ENCODE results near the gene MRC2. TPM values are rescaled to one million over a fixed set of nuclear protein-coding genes. Genes with fewer than 3 reads are reported as not detected.
A peak's percentile ranks its signal among the peaks of the same experiment; 100 is the strongest.

Gene MRC2
- total and polyA plus RNA-seq, 5 experiments from 2014 or later, result 0.74 to 11.0 (median 1.3) TPM

DNA sequence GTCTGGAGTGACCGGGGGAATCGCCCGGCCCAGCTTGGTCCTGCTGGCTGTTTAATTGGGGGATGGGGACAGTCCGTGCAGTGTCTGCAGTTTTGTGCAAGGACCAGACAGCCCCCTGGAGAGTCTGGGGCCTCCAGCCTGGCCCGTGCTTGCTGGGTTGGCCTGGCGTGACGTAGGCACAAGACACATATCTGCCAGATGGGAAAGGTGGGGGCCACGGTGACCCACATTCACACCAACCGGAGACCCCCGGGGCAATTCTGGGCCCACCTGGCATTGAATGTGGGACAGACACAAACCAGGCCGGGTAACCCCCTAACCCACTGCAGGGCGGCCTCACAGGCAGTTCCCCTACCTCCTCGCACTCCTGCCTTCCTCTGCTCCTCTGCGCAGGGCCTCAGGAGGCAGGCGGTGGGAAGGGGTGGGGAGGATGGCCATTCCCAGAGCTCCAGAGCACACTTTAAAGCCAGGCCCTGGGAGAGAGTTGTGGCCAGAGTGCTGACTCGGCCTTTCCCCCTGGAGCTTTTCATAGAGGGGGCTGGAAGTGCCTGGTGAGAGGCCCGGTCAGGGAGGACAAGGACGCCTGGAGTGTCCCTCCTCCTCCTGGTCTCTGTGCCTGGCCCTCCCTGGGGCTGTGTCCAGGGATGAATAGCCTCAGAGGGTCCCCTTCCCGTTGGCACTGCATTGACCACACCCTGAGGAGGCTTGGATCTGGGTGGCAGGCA lies 1.5 kb downstream of the MRC2 start:
- Mint-ChIP-seq H3K27me3 (peaks cover 0 to 10% (median 7%) of the 10 kb centered on the region in 5 donors), H3K4me1 (peaks cover 15 to 43% (median 22%) of the 10 kb centered on the region in 4 donors), H3K9me3 (no peaks in the 10 kb centered on the region), H3K27ac (peak overlapping the region in 3 of 10 donors; percentile 77 to 86 (median 84)), H3K36me3 (no peaks in the 10 kb centered on the region), H3K4me3 (peak overlapping the region; percentile 84 to 98 (median 91))
- DNase-seq (peak in 1 of 10 donors; percentile 61), ATAC-seq (no peak)
- POLR2A ChIA-PET, result no interaction called here

DNA sequence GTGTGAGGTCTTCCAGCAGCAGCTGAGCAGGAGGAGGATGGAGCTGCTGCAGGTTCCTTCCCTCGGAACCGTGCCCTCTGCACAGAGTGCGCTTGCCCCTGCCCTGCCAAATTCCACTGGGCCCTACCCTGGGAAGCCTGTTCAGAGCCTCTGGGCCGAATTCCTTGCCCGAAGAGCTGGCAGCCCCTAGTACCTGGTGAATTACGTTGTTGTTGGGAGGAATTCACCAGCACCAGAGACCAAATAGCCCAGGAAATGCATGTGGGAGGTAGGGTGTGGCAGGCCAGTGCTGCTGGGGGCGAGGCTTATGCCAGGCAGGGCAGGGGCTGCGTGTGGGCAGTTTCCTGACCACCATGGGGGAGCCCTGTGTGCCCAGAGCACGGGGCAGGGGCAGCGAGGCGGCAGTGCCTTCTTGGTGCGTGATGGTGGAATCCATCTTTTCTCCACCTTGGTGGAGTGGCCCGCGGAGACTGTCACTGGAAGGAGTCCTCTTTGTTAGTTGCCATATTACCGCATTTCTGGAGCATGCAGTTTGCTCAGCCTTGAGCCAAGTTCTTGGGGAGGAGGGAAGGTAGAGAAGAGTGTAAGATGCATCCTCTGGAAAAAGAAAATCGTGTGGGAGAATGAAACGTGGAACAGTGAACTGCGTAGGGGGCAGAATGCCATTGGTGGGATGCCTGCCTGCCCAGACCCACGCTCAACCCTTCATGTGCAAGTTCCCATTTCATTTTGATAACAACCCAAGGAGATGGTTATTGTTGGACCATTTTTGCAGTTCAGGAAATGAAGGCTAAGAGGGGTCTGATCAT lies 2.3 kb downstream of the MRC2 start:
- no peaks in the 10 kb centered on the region for H3K36me3 Mint-ChIP-seq
- ATAC-seq (no peak), DNase-seq (no peak)
- H3K9me3 Mint-ChIP-seq, result no peaks in the 10 kb centered on the region
- peaks cover 0 to 10% (median 7%) of the 10 kb centered on the region in 5 donors for H3K27me3 Mint-ChIP-seq
- H3K27ac Mint-ChIP-seq, result peak overlapping the region in 4 of 10 donors; percentile 2 to 85 (median 36)
- H3K4me1 Mint-ChIP-seq, result peaks cover 15 to 43% (median 22%) of the 10 kb centered on the region in 4 donors
- POLR2A ChIA-PET, result interaction anchor here (1.2 kb wide), 1 partner anchor 10 kb away, joined by 4 read pairs; no protein-coding TSS in a partner anchor
- H3K4me3 Mint-ChIP-seq, result peak overlapping the region in 8 of 10 donors; percentile 4 to 98 (median 30)

DNA sequence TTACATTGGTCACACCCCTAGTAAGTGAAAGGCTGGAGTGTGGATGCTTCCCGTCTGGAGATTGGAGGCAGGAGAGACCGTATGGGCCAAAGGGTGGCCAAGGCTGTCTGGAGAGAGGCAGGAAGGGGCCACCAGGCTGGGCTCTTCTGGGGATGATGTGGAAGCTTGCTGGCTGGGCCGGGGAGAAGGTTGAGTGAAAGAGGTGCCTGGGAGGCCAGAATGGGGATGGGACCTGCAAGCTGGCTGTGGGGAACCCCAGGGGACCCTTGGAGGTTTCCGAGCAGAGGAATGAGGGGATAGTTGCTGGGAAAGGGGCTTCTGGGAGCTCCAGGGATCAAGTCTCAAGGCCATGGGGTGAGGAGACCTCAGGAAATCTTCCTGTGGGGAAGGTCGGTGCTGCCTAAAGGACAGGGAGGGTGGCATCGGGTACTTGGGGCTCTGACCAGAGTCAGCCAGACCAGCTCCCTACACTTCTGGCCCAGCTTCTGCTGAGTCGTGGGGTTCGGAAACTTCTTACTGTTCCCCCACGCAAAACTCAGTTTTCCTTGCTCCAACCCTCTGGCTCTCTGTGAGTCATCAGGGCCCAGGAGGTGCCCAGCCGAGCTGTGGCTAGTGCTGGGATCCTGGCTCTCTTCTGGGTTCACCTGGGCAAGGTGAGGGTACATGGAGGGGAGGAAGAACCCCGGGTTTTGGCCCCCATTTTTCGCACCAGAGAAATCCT lies 3.1 kb downstream of the MRC2 start:
- Mint-ChIP-seq H3K9me3 (no peaks in the 10 kb centered on the region), H3K36me3 (no peaks in the 10 kb centered on the region), H3K27me3 (peaks cover 0 to 10% (median 7%) of the 10 kb centered on the region in 5 donors), H3K4me1 (peaks cover 14 to 40% (median 22%) of the 10 kb centered on the region in 4 donors), H3K4me3 (peak overlapping the region in 7 of 10 donors; percentile 24 to 98 (median 37)), H3K27ac (peak overlapping the region in 2 of 10 donors; percentile 17 to 85)
- POLR2A ChIA-PET, result interaction anchor here (1.2 kb wide), 1 partner anchor 11 kb away, joined by 4 read pairs; no protein-coding TSS in a partner anchor
- DNase-seq (no peak), ATAC-seq (no peak)

DNA sequence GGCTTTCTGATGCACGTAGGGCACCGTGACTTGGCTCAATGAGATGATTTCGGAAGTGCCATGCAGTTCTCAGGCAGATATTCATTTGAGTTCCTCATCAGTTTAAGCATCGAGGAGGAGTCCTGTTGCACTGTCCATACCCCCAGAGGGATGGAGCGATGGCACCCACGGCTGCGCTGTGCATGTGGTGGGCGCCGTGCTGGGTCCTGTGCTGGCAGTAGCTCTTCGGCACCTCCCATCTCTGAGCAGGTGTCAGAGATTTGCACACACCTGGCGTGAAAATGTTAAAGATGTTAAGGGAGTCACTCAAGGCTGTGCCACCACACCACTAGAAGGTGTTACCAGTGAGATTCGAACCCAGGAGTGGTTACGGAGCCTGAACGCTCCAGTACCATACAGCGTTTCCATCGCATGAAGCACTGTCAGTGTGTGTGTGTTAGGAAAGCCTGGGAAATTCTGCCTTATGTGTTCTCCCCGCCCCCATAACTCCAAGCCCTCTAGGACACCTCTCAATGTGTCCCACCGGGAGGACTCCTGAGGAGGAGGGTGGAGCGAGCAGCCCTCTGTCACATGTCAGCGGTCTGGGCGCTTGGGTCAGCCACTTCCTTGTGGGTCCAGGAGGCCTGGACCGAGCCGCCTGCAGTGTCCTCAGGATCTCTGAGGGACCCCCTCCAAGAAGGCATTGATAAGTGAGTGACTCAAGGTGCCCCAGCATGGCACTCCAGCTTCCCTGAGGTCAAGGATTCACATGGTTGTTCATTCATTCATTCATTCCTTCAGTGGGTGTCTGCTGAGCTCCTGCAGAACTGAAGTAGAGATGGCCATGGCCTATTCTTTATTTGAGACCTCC lies 3.8 kb downstream of the MRC2 start:
- Mint-ChIP-seq H3K4me3 (no peak overlapping the region), H3K27me3 (peaks cover 0 to 10% (median 7%) of the 10 kb centered on the region in 5 donors), H3K4me1 (peaks cover 11 to 33% (median 21%) of the 10 kb centered on the region in 4 donors), H3K9me3 (no peaks in the 10 kb centered on the region), H3K27ac (no peak overlapping the region), H3K36me3 (no peaks in the 10 kb centered on the region)
- POLR2A ChIA-PET, result interaction anchor here (1.2 kb wide), 1 partner anchor 12 kb away, joined by 4 read pairs; no protein-coding TSS in a partner anchor
- no peak for ATAC-seq
- DNase-seq, result no peak

DNA sequence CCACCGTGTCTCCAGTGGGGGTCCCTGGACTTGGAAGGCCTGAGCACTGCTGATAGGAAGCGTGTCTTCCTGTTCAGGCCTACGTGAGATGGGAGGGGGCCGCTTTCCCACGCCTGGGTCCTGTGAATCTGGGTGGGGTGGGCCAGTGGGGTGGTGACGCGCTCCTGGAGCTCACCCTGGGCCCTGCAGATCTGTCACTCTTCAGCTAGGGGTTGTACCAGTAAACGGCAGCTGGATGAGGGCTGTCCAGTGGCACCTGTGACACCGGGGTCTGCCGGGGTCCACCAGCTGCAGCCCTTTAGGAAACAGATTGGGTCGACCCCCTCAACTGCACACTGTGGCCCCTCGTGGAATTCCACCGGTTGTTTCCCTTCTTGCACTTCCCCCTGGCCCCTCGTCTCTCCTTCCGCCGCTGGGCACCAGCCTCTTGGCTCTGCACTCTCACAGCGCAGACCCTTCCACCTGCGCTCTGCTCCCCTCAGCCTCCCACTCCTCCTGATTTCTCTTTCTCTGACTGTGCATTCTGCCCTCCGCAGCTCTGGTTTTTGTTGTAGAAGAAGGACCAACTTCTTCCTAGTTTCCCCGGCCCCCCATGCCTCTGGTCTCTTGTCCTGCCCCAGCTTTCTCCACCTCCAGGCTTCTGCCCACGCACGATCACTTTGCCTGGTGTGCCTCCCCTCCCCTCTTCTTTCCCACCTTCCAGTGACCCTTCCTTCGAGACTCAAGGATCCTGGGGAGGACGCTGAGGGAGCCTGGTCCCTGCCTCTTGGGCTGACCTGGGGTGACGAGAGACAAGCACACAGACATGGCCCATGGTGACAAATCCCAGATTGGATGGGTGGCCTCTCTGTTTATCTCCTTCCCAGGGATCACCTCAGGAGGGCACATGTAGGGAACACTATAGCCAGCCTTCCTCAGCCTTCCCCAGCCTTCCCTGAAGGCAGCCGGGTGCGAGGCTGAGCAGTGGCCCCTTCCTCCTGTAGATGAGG lies 4.8 kb downstream of the MRC2 start:
- DNase-seq (no peak), ATAC-seq (no peak)
- H3K27ac Mint-ChIP-seq, result peak overlapping the region in 1 of 10 donors; percentile 28
- H3K27me3 Mint-ChIP-seq, result peaks cover 0 to 8% (median 7%) of the 10 kb centered on the region in 5 donors
- H3K4me3 Mint-ChIP-seq, result no peak overlapping the region
- peaks cover 11 to 33% (median 18%) of the 10 kb centered on the region in 4 donors for H3K4me1 Mint-ChIP-seq
- H3K9me3 Mint-ChIP-seq, result no peaks in the 10 kb centered on the region
- POLR2A ChIA-PET, result no interaction called here
- no peaks in the 10 kb centered on the region for H3K36me3 Mint-ChIP-seq

DNA sequence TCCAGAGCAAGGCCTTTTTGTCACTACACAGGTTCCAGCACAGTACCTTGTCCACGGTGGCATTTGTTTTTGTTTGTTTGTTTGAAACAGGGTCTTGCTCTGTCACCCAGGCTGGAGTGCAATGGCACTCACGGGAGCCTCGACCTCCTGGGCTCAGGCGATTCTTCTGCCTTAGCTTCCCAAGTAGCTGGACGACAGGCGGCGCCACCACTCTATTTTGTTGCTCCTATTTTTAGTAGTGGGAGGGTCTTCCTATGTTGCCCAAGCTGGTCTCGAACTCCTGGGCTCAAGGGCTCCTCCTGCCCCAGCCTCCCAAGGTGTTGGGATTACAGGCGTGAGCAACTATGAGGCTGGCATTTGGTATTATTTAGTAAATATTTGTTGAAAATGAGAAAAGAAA lies 10.3 kb downstream of the MRC2 start:
- H3K4me1 Mint-ChIP-seq, result peaks cover 0 to 5% (median under 1%) of the 10 kb centered on the region in 4 donors
- no peaks in the 10 kb centered on the region for H3K9me3 Mint-ChIP-seq
- DNase-seq (no peak), ATAC-seq (no peak)
- POLR2A ChIA-PET, result interaction anchor here (0.7 kb wide), 1 partner anchor 1391 kb away, joined by 4 read pairs; no protein-coding TSS in a partner anchor
- H3K27ac Mint-ChIP-seq, result no peak overlapping the region
- H3K27me3 Mint-ChIP-seq, result peaks cover 0 to 2% (median 0%) of the 10 kb centered on the region in 5 donors
- no peaks in the 10 kb centered on the region for H3K36me3 Mint-ChIP-seq
- no peak overlapping the region for H3K4me3 Mint-ChIP-seq

DNA sequence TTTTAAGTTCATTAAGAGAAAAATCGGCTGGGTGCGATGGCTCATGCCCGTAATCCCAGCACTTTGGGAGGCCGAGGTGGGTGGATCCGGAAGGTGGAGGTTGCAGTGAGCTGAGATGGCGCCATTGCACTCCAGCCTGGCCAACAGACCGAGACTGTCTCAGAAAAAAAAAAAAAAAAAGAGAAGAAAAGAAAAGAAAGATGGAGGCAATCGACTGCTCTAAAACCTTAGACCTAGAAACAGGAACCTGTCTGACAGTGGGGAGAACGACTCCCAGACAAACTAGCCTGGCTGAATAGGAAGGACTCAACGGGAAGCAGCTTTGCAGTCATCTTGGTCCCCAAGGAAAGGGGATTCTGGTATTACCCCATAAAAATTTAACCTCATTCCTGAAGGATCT lies 13.7 kb downstream of the MRC2 start:
- Mint-ChIP-seq H3K27ac (no peak overlapping the region), H3K4me1 (peaks cover 0 to 6% (median 0%) of the 10 kb centered on the region in 4 donors), H3K36me3 (no peaks in the 10 kb centered on the region), H3K4me3 (no peak overlapping the region), H3K27me3 (peaks cover 0 to 2% (median 0%) of the 10 kb centered on the region in 5 donors), H3K9me3 (no peaks in the 10 kb centered on the region)
- POLR2A ChIA-PET, result no interaction called here
- DNase-seq (no peak), ATAC-seq (no peak)

DNA sequence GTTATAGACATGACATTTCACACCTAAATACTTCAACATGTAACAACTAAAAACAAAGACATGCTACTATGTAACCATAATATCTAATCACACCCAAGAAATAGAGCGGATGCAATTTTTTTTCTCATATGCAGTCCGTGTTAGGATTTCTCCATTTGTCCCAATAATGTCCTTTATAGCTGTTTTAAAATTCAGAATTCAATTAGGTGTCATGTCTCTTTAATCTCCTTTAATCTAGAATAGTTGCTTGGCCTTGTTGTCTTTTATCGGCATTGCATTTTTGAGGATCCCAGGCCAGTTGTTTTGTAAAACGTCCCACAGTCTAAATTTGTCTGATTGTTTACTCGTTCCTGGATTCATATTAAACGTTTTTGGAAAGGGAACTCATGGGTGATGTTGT lies 14.5 kb downstream of the MRC2 start:
- H3K27ac Mint-ChIP-seq, result no peak overlapping the region
- H3K36me3 Mint-ChIP-seq, result no peaks in the 10 kb centered on the region
- H3K27me3 Mint-ChIP-seq, result peaks cover 0 to 2% (median 0%) of the 10 kb centered on the region in 5 donors
- ATAC-seq (no peak), DNase-seq (no peak)
- H3K4me3 Mint-ChIP-seq, result no peak overlapping the region
- POLR2A ChIA-PET, result no interaction called here
- no peaks in the 10 kb centered on the region for H3K9me3 Mint-ChIP-seq
- peaks cover 0 to 6% (median 0%) of the 10 kb centered on the region in 4 donors for H3K4me1 Mint-ChIP-seq

DNA sequence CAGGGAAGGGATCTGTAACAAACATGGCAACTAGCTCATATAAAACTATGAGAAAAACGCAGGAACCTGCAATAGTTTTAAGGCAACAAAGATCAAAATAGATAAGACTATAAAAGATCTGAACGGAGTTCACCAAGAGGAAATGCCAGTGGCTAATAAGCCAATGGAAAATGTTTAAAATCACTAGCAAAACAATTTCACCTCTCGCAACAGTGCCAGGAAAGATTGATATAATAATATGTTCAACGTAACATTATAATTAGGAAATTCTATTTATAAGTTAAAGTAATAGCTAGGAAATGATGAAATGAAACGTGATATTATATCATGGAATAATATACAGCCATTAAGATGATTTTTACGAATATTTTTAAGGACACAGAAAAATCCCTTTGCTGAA lies 16.0 kb downstream of the MRC2 start:
- peaks cover 0 to 6% (median 0%) of the 10 kb centered on the region in 4 donors for H3K4me1 Mint-ChIP-seq
- peaks cover 0 to 2% (median 0%) of the 10 kb centered on the region in 5 donors for H3K27me3 Mint-ChIP-seq
- no peak overlapping the region for H3K27ac Mint-ChIP-seq
- no peaks in the 10 kb centered on the region for H3K36me3 Mint-ChIP-seq
- no peak for DNase-seq
- POLR2A ChIA-PET, result no interaction called here
- no peak for ATAC-seq
- H3K9me3 Mint-ChIP-seq, result no peaks in the 10 kb centered on the region
- H3K4me3 Mint-ChIP-seq, result no peak overlapping the region

DNA sequence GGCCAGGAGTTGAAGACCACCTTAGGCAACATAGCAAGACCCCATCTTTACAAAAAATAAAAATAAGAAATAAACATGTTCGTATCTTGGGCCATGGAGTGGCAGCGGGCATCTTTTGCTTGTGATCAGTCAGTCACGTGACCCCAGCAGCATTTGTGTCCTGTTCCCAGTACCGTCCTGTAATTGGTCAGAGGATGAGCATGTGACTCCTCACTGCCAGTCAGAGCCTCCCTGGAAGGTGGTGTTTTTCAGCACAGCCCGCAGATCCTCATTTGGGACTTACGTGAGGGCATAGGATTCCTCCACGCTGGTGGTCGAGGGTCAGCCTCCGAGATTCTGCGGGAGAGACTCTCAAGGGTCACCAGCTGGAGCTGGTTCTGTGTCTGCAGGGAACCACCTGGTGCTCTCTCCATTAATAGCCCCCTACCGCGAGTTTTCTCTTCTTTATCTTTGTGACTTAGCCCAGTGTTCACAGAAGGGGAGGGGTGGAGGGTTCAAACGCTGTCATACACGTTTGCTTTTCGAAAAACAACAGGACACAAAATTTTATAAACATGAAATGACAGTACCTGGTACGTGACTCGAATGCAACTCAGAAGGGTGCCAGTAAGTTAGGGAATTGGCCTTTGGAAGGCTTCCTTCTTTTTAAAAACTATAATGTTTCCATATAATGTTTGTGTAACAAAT lies 17.2 kb downstream of the MRC2 start:
- Mint-ChIP-seq H3K4me1 (peaks cover 0 to 6% (median 0%) of the 10 kb centered on the region in 4 donors), H3K4me3 (no peak overlapping the region), H3K36me3 (no peaks in the 10 kb centered on the region), H3K9me3 (no peaks in the 10 kb centered on the region), H3K27me3 (peaks cover 0 to 2% (median 0%) of the 10 kb centered on the region in 5 donors), H3K27ac (peak overlapping the region in 1 of 10 donors; percentile 24)
- DNase-seq (no peak), ATAC-seq (no peak)
- POLR2A ChIA-PET, result interaction anchor here (0.6 kb wide), 1 partner anchor 50 kb away, joined by 4 read pairs; no protein-coding TSS in a partner anchor

Data from naive thymus-derived CD8-positive, alpha-beta T cell (primary cell).